H1 (cell line): ENCODE results near the gene KIF25. TPM values are rescaled to one million over a fixed set of nuclear protein-coding genes. Genes with fewer than 3 reads are reported as not detected.

Source experiments
- BACH1 ChIP-seq: IDR thresholded peaks from 2 replicates; pipeline ENCODE4 v1.6.1; 2012; ENCODE audit warnings: low read length, improper control_type of control experiment
- CHD2 ChIP-seq: IDR thresholded peaks from 2 replicates; pipeline ENCODE4 v1.6.1; 2012; ENCODE audit warnings: low read length, improper control_type of control experiment
- CREB1 ChIP-seq: IDR thresholded peaks from 2 replicates; pipeline ENCODE4 v1.6.1; 2012; ENCODE audit warnings: inconsistent platforms
- EP300 ChIP-seq, 2 experiments: IDR thresholded peaks; 1 replicate in 1 of 2; 2 replicates in 1 of 2; pipeline ENCODE4 v1.6.1; 2011 to 2012; ENCODE audit warnings: low read depth in 2 of 2, low read length in 2 of 2, mild to moderate bottlenecking in 2 of 2, borderline replicate concordance in 1 of 2, inconsistent platforms in 1 of 2, moderate library complexity in 1 of 2
- FOSL1 ChIP-seq: IDR thresholded peaks from 2 replicates; pipeline ENCODE4 v1.6.1; 2011; ENCODE audit warnings: mild to moderate bottlenecking, low read depth, low read length, moderate library complexity; ENCODE audit not compliant: insufficient read depth
- KDM1A ChIP-seq: fragments of 200-600, 300-600 bp; sonication (generic); IDR thresholded peaks from 2 replicates; pipeline ENCODE4 v1.7.1; 2016; ENCODE audit warnings: mild to moderate bottlenecking, low read length, borderline replicate concordance
- SP2 ChIP-seq: IDR thresholded peaks from 2 replicates; pipeline ENCODE4 v1.6.1; 2012; ENCODE audit warnings: mild to moderate bottlenecking, low read length, inconsistent platforms
- SRF ChIP-seq: IDR thresholded peaks from 2 replicates; pipeline ENCODE4 v1.6.1; 2011; ENCODE audit warnings: mild to moderate bottlenecking, low read depth, low read length, moderate library complexity
- TEAD4 ChIP-seq: IDR thresholded peaks from 2 replicates; pipeline ENCODE4 v1.6.1; 2012; ENCODE audit warnings: low read depth, low read length, inconsistent platforms, mixed read lengths
- polyA plus RNA-seq, 7 experiments: library from polyadenylated mRNA; depleted of rRNA in 3 of 7; stranded (reverse) in 5 of 7; unstranded in 2 of 7; fragments of >200 nt in 5 of 7; fragments of 200-250 nt in 2 of 7; gene quantifications; 1 replicate in 5 of 7; 2 replicates in 1 of 7; 4 replicates in 1 of 7; pipeline versions ENCODE4 v1.2.1 to v1.2.3, GENCODE V29; 2011 to 2013; ENCODE audit warnings: missing spikeins in 2 of 7, mixed read lengths in 2 of 7
- total RNA-seq: library from RNA; stranded (reverse); fragmentation: NEBNext Ultra II Directional; extraction: Animal tissue kit (Norgen Biotek cat#: 25700); gene quantifications from 2 replicates; pipeline ENCODE4 v1.2.1, GENCODE V29; 2021
- TF ChIP-seq, protein P1 (sequence below): IDR thresholded peaks from 2 replicates; pipeline ENCODE4 v1.6.1; 2011; ENCODE audit warnings: low read depth, mild to moderate bottlenecking, low read length; ENCODE audit not compliant: insufficient read depth

Gene KIF25
- total and polyA plus RNA-seq, 2 of the 8 experiments (the other 6 are each of a cell fraction or from before 2014, with no cell fraction given): 1.5 to 2.0 TPM

DNA sequence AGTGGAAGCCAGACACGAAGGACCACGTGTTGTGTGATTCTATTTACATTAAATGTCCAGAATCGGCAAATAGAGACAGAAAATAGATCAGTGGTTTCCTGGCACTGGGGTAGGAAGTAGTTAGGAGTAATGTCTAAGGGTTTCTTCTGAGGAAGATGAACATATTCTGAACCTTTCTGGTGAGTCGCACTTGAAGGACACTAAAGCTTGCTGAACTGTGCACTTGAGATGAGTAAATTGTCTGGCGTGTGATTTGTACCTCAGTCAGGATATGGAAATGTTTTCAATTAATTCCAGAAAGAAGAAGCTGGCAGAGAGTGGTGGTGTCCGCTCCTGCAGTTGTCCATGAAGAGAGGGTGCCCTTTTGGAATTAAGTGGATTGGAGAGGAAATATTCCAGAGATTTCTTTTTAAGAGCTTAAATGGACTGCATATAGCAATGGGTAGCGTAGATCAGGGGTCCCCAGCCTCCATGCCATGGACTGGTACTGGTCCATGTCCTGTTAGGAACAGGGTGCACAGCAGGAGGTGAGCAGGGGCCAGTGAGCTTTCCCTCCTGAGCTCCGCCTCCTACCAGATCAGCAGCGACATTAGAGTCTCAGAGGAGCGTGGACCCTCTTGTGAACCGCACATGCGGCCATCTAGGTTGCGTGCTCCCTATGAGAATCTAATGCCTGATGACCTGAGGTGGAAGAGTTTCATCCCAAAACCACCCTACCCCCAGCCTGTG, 12.4 kb upstream of the KIF25 start (continued):
- TF ChIP-seq SRF: no peak
- no peak for TF ChIP-seq FOSL1
- TF ChIP-seq SP2: no peak
- no peak for TF ChIP-seq KDM1A
- TF ChIP-seq BACH1: no peak
- no peak for TF ChIP-seq CHD2
- no peak for TF ChIP-seq CREB1
- TF ChIP-seq, protein P1, sequence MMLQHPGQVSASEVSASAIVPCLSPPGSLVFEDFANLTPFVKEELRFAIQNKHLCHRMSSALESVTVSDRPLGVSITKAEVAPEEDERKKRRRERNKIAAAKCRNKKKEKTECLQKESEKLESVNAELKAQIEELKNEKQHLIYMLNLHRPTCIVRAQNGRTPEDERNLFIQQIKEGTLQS: no peak
- no peak for TF ChIP-seq TEAD4
- TF ChIP-seq EP300 (IDR thresholded peaks at IDR 0.05; ENCODE audit: borderline replicate concordance in 1 of 2, low read depth in 2 of 2, low read length in 2 of 2): no peak
